Measurements from ENCODE around the gene CDKAL1. TPM values are rescaled to one million over a fixed set of nuclear protein-coding genes. Genes with fewer than 3 reads are reported as not detected.

Gene CDKAL1
- total and polyA plus RNA-seq, 2 experiments from 2014 or later, result 12.2 to 13.7 TPM

GRCh38 chr6:20732896-20733295, 198.6 kb downstream of the CDKAL1 start:
- H3K27ac ChIP-seq, result no peak overlapping the region
- H3K4me3 ChIP-seq, result no peak overlapping the region
- no peaks in the 10 kb centered on the region for H3K36me3 ChIP-seq
- no peak for DNase-seq (ENCODE audit: low read depth in 1 of 2, low spot score in 1 of 2)
- H3K27me3 ChIP-seq, result no peaks in the 10 kb centered on the region
- no peak for TF ChIP-seq CTCF (IDR thresholded peaks at IDR 0.05; ENCODE audit: low read depth, low read length)
- peaks cover 3% of the 10 kb centered on the region for H3K4me1 ChIP-seq (ENCODE audit: low read depth)
- no peaks in the 10 kb centered on the region for H3K9me3 ChIP-seq (ENCODE audit: low read depth)

GRCh38 chr6:20737912-20738311, 203.7 kb downstream of the CDKAL1 start:
- Histone ChIP-seq H3K27ac (no peak overlapping the region), H3K27me3 (no peaks in the 10 kb centered on the region), H3K9me3 (ENCODE audit: low read depth) (no peaks in the 10 kb centered on the region), H3K4me1 (ENCODE audit: low read depth) (no peaks in the 10 kb centered on the region), H3K4me3 (no peak overlapping the region), H3K36me3 (no peaks in the 10 kb centered on the region)
- TF ChIP-seq CTCF (IDR thresholded peaks at IDR 0.05; ENCODE audit: low read depth, low read length), result no peak
- DNase-seq (ENCODE audit: low read depth in 1 of 2, low spot score in 1 of 2), result no peak

- TF ChIP-seq CTCF (IDR thresholded peaks at IDR 0.05; ENCODE audit: low read depth, low read length), result no peak
- no peak overlapping the region for H3K27ac ChIP-seq
- H3K9me3 ChIP-seq (ENCODE audit: low read depth), result no peaks in the 10 kb centered on the region
- H3K4me3 ChIP-seq, result no peak overlapping the region
- no peaks in the 10 kb centered on the region for H3K27me3 ChIP-seq
- H3K36me3 ChIP-seq, result no peaks in the 10 kb centered on the region
- no peaks in the 10 kb centered on the region for H3K4me1 ChIP-seq (ENCODE audit: low read depth)
- no peak for DNase-seq (ENCODE audit: low read depth in 1 of 2, low spot score in 1 of 2)
Observed at GRCh38 chr6:20740088-20740487, 205.8 kb downstream of the CDKAL1 start.

- H3K9me3 ChIP-seq (ENCODE audit: low read depth), result no peaks in the 10 kb centered on the region
- no peak overlapping the region for H3K4me3 ChIP-seq
- H3K27ac ChIP-seq, result no peak overlapping the region
- no peak for TF ChIP-seq CTCF (IDR thresholded peaks at IDR 0.05; ENCODE audit: low read depth, low read length)
- no peak for DNase-seq (ENCODE audit: low read depth in 1 of 2, low spot score in 1 of 2)
- H3K27me3 ChIP-seq, result no peaks in the 10 kb centered on the region
- no peaks in the 10 kb centered on the region for H3K36me3 ChIP-seq
- peaks cover under 1% of the 10 kb centered on the region for H3K4me1 ChIP-seq (ENCODE audit: low read depth)
Observed at GRCh38 chr6:20740727-20741126, 206.5 kb downstream of the CDKAL1 start.

- Histone ChIP-seq H3K27ac (no peak overlapping the region), H3K4me1 (ENCODE audit: low read depth) (peaks cover 7% of the 10 kb centered on the region), H3K27me3 (no peaks in the 10 kb centered on the region), H3K9me3 (ENCODE audit: low read depth) (no peaks in the 10 kb centered on the region), H3K4me3 (no peak overlapping the region), H3K36me3 (no peaks in the 10 kb centered on the region)
- DNase-seq (ENCODE audit: low read depth in 1 of 2, low spot score in 1 of 2), result no peak
- no peak for TF ChIP-seq CTCF (IDR thresholded peaks at IDR 0.05; ENCODE audit: low read depth, low read length)
Observed at GRCh38 chr6:20741490-20741889, 207.2 kb downstream of the CDKAL1 start.

Measured in cardiac muscle cell (in vitro differentiated cells and primary cell).